NCI-H2107 treated with DMSO at 0.1 percent for 48 hours (cell line): ENCODE data around the gene SIT1.
"Not testable (repeated sequence)": the region's sequence is repeated elsewhere in the genome, so short reads cannot be mapped to it uniquely, and the experiment has no call there.

ENCODE experiments used
- DNase-seq: peaks from one replicate; lab custom pipeline; 2025; ENCODE audit not compliant: unreplicated experiment; lab: John Stamatoyannopoulos, UW

SIT1 gene

GRCh38 chr9:35638751-35639150, 12.0 kb downstream of the SIT1 start:
- DNase-seq = not testable (repeated sequence)

GRCh38 chr9:35637427-35637955, 13.2 kb downstream of the SIT1 start:
- not testable (repeated sequence) for DNase-seq

- DNase-seq = not testable (repeated sequence)
These were observed 13.9 kb downstream of the SIT1 start for GRCh38 chr9:35636877-35637246.

- no peak for DNase-seq
These were observed 14.4 kb downstream of the SIT1 start for GRCh38 chr9:35636135-35636876.

- no peak for DNase-seq
These were observed 15.0 kb downstream of the SIT1 start for GRCh38 chr9:35635730-35636129.

- DNase-seq = no peak
These were observed 21.1 kb downstream of the SIT1 start for GRCh38 chr9:35629597-35629996.

GRCh38 chr9:35628389-35628991, 22.2 kb downstream of the SIT1 start:
- DNase-seq = no peak

GRCh38 chr9:35627575-35627974, 23.2 kb downstream of the SIT1 start:
- no peak for DNase-seq

- no peak for DNase-seq
These were observed 31.0 kb downstream of the SIT1 start for GRCh38 chr9:35619800-35620158.

- no peak for DNase-seq
These were observed 31.6 kb downstream of the SIT1 start for GRCh38 chr9:35618854-35619799.

GRCh38 chr9:35618325-35618727, 32.4 kb downstream of the SIT1 start, which contains the start of gene CD72:
Gene CD72, minus strand, starts transcription at chr9:35618413. Its CDS starts 110 bp downstream, at chr9:35618303.
- no peak for DNase-seq

GRCh38 chr9:35617548-35617947, 33.2 kb downstream of the SIT1 start:
- no peak for DNase-seq

GRCh38 chr9:35616681-35617459, 33.9 kb downstream of the SIT1 start:
- DNase-seq = no peak

- no peak for DNase-seq
These were observed 34.6 kb downstream of the SIT1 start for GRCh38 chr9:35615981-35616680.

GRCh38 chr9:35612843-35613242, 37.9 kb downstream of the SIT1 start:
- DNase-seq = no peak

GRCh38 chr9:35612066-35612465, 38.7 kb downstream of the SIT1 start:
- not testable (repeated sequence) for DNase-seq

GRCh38 chr9:35611230-35611797, 39.4 kb downstream of the SIT1 start:
- DNase-seq = no peak

- no peak for DNase-seq
These were observed 40.9 kb downstream of the SIT1 start for GRCh38 chr9:35609820-35610163.

GRCh38 chr9:35609001-35609819, 41.5 kb downstream of the SIT1 start:
- no peak for DNase-seq
